Fibroblast of the aortic adventitia (primary cell): ENCODE measurements around the gene KIAA0319L. TPM values are rescaled to one million over a fixed set of nuclear protein-coding genes. Genes with fewer than 3 reads are reported as not detected.

Experiments used
- DNase-seq: peaks from one replicate; pipeline ENCODE4 v3.0.0-alpha.2; 2010; ENCODE audit warnings: low read depth
- H3K4me3 ChIP-seq: 2 replicates; pipeline ENCODE4 v1.5.1; 2011; ENCODE audit warnings: low read depth, mild to moderate bottlenecking, control low read depth, low read length, moderate library complexity
- CTCF ChIP-seq: IDR thresholded peaks from 2 replicates; pipeline ENCODE4 v1.5.1; 2011; ENCODE audit warnings: mild to moderate bottlenecking, low read length, control low read depth, inconsistent platforms; ENCODE audit not compliant: insufficient read depth
- total RNA-seq: library from RNA; depleted of rRNA; stranded (reverse); fragments of >200 nt; gene quantifications from 2 replicates; pipeline ENCODE4 v1.2.3, GENCODE V29; 2012; ENCODE audit warnings: low replicate concordance

The KIAA0319L gene
- total RNA-seq, 1 donor = 36.2 TPM

- no peak for DNase-seq
Measured at GRCh38 chr1:35507947-35508346, 49.3 kb downstream of the KIAA0319L start.

GRCh38 chr1:35506960-35507912 lies 50.0 kb downstream of the KIAA0319L start:
- H3K4me3 ChIP-seq = no peak overlapping the region
- TF ChIP-seq CTCF = no peak
- DNase-seq = no peak

More at GRCh38 chr1:35507947-35508346, 49.3 kb downstream of the KIAA0319L start:
- no peak for TF ChIP-seq CTCF
- no peak overlapping the region for H3K4me3 ChIP-seq

GRCh38 chr1:35505911-35506798 lies 51.0 kb downstream of the KIAA0319L start:
- no peak for TF ChIP-seq CTCF
- H3K4me3 ChIP-seq = no peak overlapping the region
- DNase-seq = peak; percentile 93

GRCh38 chr1:35502242-35502641 lies 55.0 kb downstream of the KIAA0319L start:
- DNase-seq = no peak
- TF ChIP-seq CTCF = no peak
- no peak overlapping the region for H3K4me3 ChIP-seq

- H3K4me3 ChIP-seq = no peak overlapping the region
- no peak for DNase-seq
- TF ChIP-seq CTCF = no peak
Measured at GRCh38 chr1:35500439-35500838, 56.8 kb downstream of the KIAA0319L start.

- DNase-seq = no peak
- no peak for TF ChIP-seq CTCF
- no peak overlapping the region for H3K4me3 ChIP-seq
Measured at GRCh38 chr1:35499652-35500176, 57.5 kb downstream of the KIAA0319L start.
